ENCODE results near the gene MYH10.
A peak's percentile ranks its signal among the peaks of the same experiment; 100 is the strongest.

The MYH10 gene

GRCh38 chr17:8649157-8650118 lies 18.9 kb upstream of the MYH10 start:
- no peaks in the 10 kb centered on the region for H3K27me3 ChIP-seq (ENCODE audit: control insufficient read depth in 5 of 5, insufficient read depth in 4 of 5, low read length in 5 of 5)
- no peak overlapping the region for H3K27ac ChIP-seq (ENCODE audit: low read depth, low read length)
- H3K4me3 ChIP-seq (ENCODE audit: low read depth in 1 of 5, low read length in 5 of 5), result no peak overlapping the region
- H3K9me3 ChIP-seq (ENCODE audit: control insufficient read depth in 5 of 5, low read length in 5 of 5), result no peaks in the 10 kb centered on the region
- H3K9ac ChIP-seq (ENCODE audit: low read length in 5 of 5), result no peak overlapping the region
- no peaks in the 10 kb centered on the region for H3K36me3 ChIP-seq (ENCODE audit: control insufficient read depth in 5 of 5, insufficient read depth in 5 of 5, low read length in 5 of 5)
- peaks cover 0 to 10% (median 0%) of the 10 kb centered on the region in 5 donors for H3K4me1 ChIP-seq (ENCODE audit: control insufficient read depth in 5 of 5, insufficient read depth in 5 of 5, low read length in 5 of 5)

GRCh38 chr17:8647956-8648355 lies 17.4 kb upstream of the MYH10 start:
- Histone ChIP-seq H3K27ac (ENCODE audit: low read depth, low read length) (no peak overlapping the region), H3K27me3 (ENCODE audit: control insufficient read depth in 5 of 5, insufficient read depth in 4 of 5, low read length in 5 of 5) (no peaks in the 10 kb centered on the region), H3K4me3 (ENCODE audit: low read depth in 1 of 5, low read length in 5 of 5) (no peak overlapping the region)

DNA sequence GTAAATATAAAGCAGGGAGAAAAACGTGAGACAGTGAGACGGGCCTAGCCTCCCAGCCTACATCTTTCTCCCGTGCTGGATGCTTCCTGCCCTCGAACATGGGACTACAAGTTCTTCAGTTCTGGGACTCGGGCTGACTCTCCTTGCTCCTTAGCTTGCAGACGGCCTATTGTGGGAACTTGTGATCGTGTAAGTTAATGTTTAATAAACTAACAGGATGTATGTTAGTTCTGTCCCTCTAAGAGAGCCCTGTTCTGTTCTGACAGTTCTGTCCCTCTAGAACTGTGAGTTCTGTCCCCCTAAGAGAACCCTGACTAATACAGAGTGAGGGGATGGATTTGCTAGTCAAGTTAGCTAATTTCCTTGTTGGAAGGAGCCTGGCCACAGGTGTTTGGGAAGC lies 16.7 kb upstream of the MYH10 start:
- H3K9ac ChIP-seq (ENCODE audit: low read length in 5 of 5), result no peak overlapping the region
- H3K9me3 ChIP-seq (ENCODE audit: control insufficient read depth in 5 of 5, low read length in 5 of 5), result no peaks in the 10 kb centered on the region
- peaks cover 0 to 10% (median 0%) of the 10 kb centered on the region in 5 donors for H3K4me1 ChIP-seq (ENCODE audit: control insufficient read depth in 5 of 5, insufficient read depth in 5 of 5, low read length in 5 of 5)
- H3K27ac ChIP-seq (ENCODE audit: low read depth, low read length), result no peak overlapping the region
- H3K4me3 ChIP-seq (ENCODE audit: low read depth in 1 of 5, low read length in 5 of 5), result no peak overlapping the region
- no peaks in the 10 kb centered on the region for H3K36me3 ChIP-seq (ENCODE audit: control insufficient read depth in 5 of 5, insufficient read depth in 5 of 5, low read length in 5 of 5)
- no peaks in the 10 kb centered on the region for H3K27me3 ChIP-seq (ENCODE audit: control insufficient read depth in 5 of 5, insufficient read depth in 4 of 5, low read length in 5 of 5)

More at GRCh38 chr17:8647956-8648355, 17.4 kb upstream of the MYH10 start:
- Histone ChIP-seq H3K9ac (ENCODE audit: low read length in 5 of 5) (no peak overlapping the region), H3K4me1 (ENCODE audit: control insufficient read depth in 5 of 5, insufficient read depth in 5 of 5, low read length in 5 of 5) (peaks cover 0 to 10% (median 0%) of the 10 kb centered on the region in 5 donors), H3K9me3 (ENCODE audit: control insufficient read depth in 5 of 5, low read length in 5 of 5) (no peaks in the 10 kb centered on the region), H3K36me3 (ENCODE audit: control insufficient read depth in 5 of 5, insufficient read depth in 5 of 5, low read length in 5 of 5) (no peaks in the 10 kb centered on the region)

DNA sequence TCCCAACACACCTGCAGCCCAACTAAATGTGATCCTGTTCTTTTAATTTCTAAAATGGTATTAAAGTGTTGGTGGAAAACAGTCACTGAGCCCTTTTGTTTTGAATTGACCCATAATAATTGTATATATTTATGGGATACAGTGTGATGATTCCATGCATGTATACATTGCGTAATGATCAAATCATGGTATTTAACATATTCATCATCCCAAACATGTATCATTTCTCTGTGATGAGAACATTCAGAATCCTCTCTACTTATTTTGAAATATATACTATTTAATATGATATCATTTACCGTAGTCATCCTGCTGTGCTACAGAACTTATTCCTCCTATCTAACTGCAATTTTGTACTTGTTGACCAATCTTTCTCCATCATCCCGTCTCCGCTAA lies 14.0 kb upstream of the MYH10 start:
- Histone ChIP-seq H3K27ac (ENCODE audit: low read depth, low read length) (no peak overlapping the region), H3K9ac (ENCODE audit: low read length in 5 of 5) (no peak overlapping the region), H3K9me3 (ENCODE audit: control insufficient read depth in 5 of 5, low read length in 5 of 5) (no peaks in the 10 kb centered on the region), H3K4me1 (ENCODE audit: control insufficient read depth in 5 of 5, insufficient read depth in 5 of 5, low read length in 5 of 5) (peaks cover 0 to 5% (median 0%) of the 10 kb centered on the region in 5 donors), H3K4me3 (ENCODE audit: low read depth in 1 of 5, low read length in 5 of 5) (no peak overlapping the region), H3K36me3 (ENCODE audit: control insufficient read depth in 5 of 5, insufficient read depth in 5 of 5, low read length in 5 of 5) (no peaks in the 10 kb centered on the region), H3K27me3 (ENCODE audit: control insufficient read depth in 5 of 5, insufficient read depth in 4 of 5, low read length in 5 of 5) (no peaks in the 10 kb centered on the region)

DNA sequence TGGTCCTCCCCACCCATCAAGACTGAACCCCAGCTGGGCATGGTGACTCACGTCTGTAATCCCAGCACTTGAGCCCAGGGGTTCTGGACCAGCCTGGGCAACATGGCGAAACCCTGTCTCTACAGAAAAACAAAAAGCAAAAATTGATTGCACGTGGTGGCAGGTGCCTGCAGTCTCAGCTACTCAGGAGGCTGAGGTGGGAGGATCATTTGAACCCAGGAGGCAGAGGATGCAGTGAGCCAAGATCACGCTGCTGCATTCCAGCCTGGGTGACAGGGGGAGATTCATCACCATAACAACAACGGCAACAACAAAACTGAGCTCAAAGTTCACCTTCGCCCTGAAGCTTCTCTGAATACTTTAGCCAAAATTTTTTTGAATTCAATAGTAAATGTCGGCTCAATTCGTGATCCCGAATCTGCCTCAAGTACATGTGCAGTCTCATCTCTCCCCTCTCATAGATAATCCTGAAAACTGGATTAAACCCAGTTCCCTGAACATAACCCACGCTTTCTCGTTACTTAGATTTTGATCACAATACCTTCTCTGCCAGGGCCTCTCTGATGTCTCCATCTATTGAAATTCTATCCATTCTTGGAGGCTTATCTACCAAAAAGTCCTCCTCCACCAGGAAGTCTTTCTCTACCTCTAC lies 13.5 kb upstream of the MYH10 start:
- H3K36me3 ChIP-seq (ENCODE audit: control insufficient read depth in 5 of 5, insufficient read depth in 5 of 5, low read length in 5 of 5), result no peaks in the 10 kb centered on the region
- H3K4me1 ChIP-seq (ENCODE audit: control insufficient read depth in 5 of 5, insufficient read depth in 5 of 5, low read length in 5 of 5), result no peaks in the 10 kb centered on the region
- no peak overlapping the region for H3K4me3 ChIP-seq (ENCODE audit: low read depth in 1 of 5, low read length in 5 of 5)
- no peak overlapping the region for H3K9ac ChIP-seq (ENCODE audit: low read length in 5 of 5)
- H3K27me3 ChIP-seq (ENCODE audit: control insufficient read depth in 5 of 5, insufficient read depth in 4 of 5, low read length in 5 of 5), result no peaks in the 10 kb centered on the region
- no peak overlapping the region for H3K27ac ChIP-seq (ENCODE audit: low read depth, low read length)
- H3K9me3 ChIP-seq (ENCODE audit: control insufficient read depth in 5 of 5, low read length in 5 of 5), result no peaks in the 10 kb centered on the region

DNA sequence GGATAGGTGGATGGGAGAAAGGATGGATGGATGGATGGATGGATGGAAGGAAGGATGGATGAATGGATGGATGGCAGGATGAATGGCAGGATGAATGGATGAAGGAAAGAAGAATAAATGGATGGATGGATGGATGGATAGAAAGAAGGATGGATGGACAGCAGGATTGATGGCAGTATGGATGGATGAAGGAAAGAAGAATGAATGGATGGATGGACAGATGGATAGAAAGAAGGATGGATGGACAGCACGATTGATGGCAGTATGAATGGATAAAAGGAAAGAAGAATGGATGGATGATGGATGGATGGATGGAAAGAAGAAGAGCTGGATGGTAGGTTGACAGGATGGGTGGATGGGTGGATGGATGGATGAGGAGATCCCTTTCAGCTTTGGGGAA lies 9.2 kb upstream of the MYH10 start:
- Histone ChIP-seq H3K9me3 (ENCODE audit: control insufficient read depth in 5 of 5, low read length in 5 of 5) (no peaks in the 10 kb centered on the region), H3K27ac (ENCODE audit: low read depth, low read length) (no peak overlapping the region), H3K9ac (ENCODE audit: low read length in 5 of 5) (no peak overlapping the region), H3K27me3 (ENCODE audit: control insufficient read depth in 5 of 5, insufficient read depth in 4 of 5, low read length in 5 of 5) (no peaks in the 10 kb centered on the region), H3K36me3 (ENCODE audit: control insufficient read depth in 5 of 5, insufficient read depth in 5 of 5, low read length in 5 of 5) (no peaks in the 10 kb centered on the region), H3K4me1 (ENCODE audit: control insufficient read depth in 5 of 5, insufficient read depth in 5 of 5, low read length in 5 of 5) (no peaks in the 10 kb centered on the region), H3K4me3 (ENCODE audit: low read depth in 1 of 5, low read length in 5 of 5) (no peak overlapping the region)

DNA sequence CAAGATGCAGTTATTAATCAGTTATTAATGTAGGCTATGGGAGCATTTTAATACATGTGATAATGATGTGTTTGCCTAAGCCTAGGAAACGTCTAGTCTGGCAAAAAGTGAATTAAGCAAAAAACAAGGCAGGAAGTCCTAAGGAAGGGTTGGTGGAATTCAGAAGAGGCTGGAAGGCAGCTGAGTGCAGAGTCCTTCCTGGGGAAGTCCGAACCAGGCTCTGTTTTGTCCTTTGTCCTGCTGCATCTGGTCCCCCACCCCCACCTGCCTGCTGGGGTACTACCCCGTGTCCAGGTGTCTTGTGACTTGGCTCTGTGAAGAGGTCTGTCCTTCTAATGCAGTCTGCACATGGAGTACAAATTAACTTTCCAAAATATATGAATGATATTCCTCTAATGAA lies 1.5 kb upstream of the MYH10 start:
- H3K36me3 ChIP-seq (ENCODE audit: control insufficient read depth in 5 of 5, insufficient read depth in 5 of 5, low read length in 5 of 5), result no peaks in the 10 kb centered on the region
- no peak overlapping the region for H3K27ac ChIP-seq (ENCODE audit: low read depth, low read length)
- peaks cover 0 to 33% (median 26%) of the 10 kb centered on the region in 5 donors for H3K4me1 ChIP-seq (ENCODE audit: control insufficient read depth in 5 of 5, insufficient read depth in 5 of 5, low read length in 5 of 5)
- no peak overlapping the region for H3K9ac ChIP-seq (ENCODE audit: low read length in 5 of 5)
- H3K9me3 ChIP-seq (ENCODE audit: control insufficient read depth in 5 of 5, low read length in 5 of 5), result no peaks in the 10 kb centered on the region
- H3K27me3 ChIP-seq (ENCODE audit: control insufficient read depth in 5 of 5, insufficient read depth in 4 of 5, low read length in 5 of 5), result no peaks in the 10 kb centered on the region
- no peak overlapping the region for H3K4me3 ChIP-seq (ENCODE audit: low read depth in 1 of 5, low read length in 5 of 5)

DNA sequence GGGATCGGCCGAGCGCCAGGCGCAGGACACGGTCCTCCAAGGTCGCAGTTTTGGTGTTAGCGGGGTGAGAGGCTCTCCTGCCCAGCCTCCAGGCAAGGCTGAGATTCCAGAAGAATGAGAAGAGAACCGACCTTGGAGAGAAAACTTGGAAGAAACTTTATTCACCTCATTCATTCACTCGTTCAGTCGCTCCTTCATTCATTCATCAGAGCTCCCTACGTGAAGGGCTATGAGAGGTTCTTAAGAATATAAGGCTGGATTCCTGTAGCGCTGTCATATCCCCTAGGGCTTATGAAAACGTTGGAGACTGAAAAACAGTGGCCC lies 991 bp upstream of the MYH10 start:
- H3K9ac ChIP-seq (ENCODE audit: low read length in 5 of 5), result peak overlapping the region in 3 of 5 donors; percentile 55 to 78 (median 63)
- H3K9me3 ChIP-seq (ENCODE audit: control insufficient read depth in 5 of 5, low read length in 5 of 5), result no peaks in the 10 kb centered on the region
- H3K4me1 ChIP-seq (ENCODE audit: control insufficient read depth in 5 of 5, insufficient read depth in 5 of 5, low read length in 5 of 5), result peaks cover 0 to 33% (median 26%) of the 10 kb centered on the region in 5 donors
- H3K27me3 ChIP-seq (ENCODE audit: control insufficient read depth in 5 of 5, insufficient read depth in 4 of 5, low read length in 5 of 5), result no peaks in the 10 kb centered on the region
- H3K36me3 ChIP-seq (ENCODE audit: control insufficient read depth in 5 of 5, insufficient read depth in 5 of 5, low read length in 5 of 5), result no peaks in the 10 kb centered on the region
- H3K27ac ChIP-seq (ENCODE audit: low read depth, low read length), result peak overlapping the region; percentile 24
- peak overlapping the region; percentile 61 to 90 (median 87) for H3K4me3 ChIP-seq (ENCODE audit: low read depth in 1 of 5, low read length in 5 of 5)

DNA sequence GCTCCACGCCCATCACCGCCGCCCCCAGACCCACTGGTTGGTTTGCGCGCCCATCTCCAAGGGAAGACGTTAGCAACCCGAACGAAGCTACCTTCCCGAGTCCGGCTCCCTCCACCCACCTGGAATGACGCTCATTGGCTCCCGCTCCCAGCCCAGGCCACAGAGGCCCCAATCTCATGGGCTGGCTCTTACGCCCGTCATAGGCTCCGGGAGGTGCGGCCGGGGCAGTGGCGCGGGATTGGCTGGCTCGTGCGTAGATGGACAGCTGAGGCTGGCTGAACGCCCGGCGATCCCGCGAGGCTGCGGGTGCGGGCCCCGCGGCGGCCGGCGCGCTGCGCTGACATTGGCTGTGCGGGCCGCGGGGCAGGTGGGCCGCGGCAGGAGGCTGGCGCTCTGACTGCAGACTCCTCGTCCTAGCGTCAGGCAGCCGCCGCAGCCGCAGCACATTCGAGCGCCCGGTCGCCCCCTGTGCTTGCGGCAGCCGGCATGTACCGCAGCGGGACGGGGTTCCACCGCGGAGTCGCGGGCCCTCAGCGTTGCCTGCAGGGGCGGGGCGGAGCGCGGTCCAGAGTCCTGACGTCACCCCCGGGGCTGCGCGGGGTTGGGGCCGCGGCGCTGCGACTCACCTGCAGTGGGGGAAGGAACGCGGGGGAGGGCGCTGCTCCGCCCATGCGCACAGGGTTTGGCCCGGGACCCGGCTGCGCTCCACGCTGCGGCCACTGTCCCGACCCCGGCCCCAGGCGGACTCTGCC lies 453 bp upstream of the MYH10 start:
- no peaks in the 10 kb centered on the region for H3K9me3 ChIP-seq (ENCODE audit: control insufficient read depth in 5 of 5, low read length in 5 of 5)
- H3K27ac ChIP-seq (ENCODE audit: low read depth, low read length), result peak overlapping the region; percentile 54
- H3K36me3 ChIP-seq (ENCODE audit: control insufficient read depth in 5 of 5, insufficient read depth in 5 of 5, low read length in 5 of 5), result no peaks in the 10 kb centered on the region
- peaks cover 0 to 33% (median 26%) of the 10 kb centered on the region in 5 donors for H3K4me1 ChIP-seq (ENCODE audit: control insufficient read depth in 5 of 5, insufficient read depth in 5 of 5, low read length in 5 of 5)
- no peaks in the 10 kb centered on the region for H3K27me3 ChIP-seq (ENCODE audit: control insufficient read depth in 5 of 5, insufficient read depth in 4 of 5, low read length in 5 of 5)
- peak overlapping the region; percentile 61 to 90 (median 87) for H3K4me3 ChIP-seq (ENCODE audit: low read depth in 1 of 5, low read length in 5 of 5)
- H3K9ac ChIP-seq (ENCODE audit: low read length in 5 of 5), result peak overlapping the region in 4 of 5 donors; percentile 63 to 78 (median 70)
